ENCODE results near the gene NGLY1.

The NGLY1 gene

DNA sequence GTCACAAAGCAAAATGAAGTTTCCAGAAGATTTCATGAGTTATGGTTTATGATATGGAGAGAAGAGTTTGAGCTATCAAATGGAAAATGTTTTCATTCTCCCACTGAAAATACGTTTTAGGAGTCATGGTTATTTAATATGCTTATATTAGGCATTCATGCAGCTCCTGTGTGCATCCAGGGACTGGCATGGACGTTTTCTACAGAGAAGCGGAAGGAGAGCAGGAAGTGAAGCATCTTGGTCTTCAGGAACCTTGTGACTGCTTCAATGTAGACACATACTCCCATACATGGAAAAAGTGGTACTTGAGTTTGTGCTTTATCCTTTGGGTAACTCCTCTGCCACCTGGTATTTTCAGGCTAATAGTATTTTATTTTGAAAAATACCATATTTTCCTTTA lies 75.2 kb downstream of the NGLY1 start:
- DNase-seq (ENCODE audit: low spot score), result no peak

DNA sequence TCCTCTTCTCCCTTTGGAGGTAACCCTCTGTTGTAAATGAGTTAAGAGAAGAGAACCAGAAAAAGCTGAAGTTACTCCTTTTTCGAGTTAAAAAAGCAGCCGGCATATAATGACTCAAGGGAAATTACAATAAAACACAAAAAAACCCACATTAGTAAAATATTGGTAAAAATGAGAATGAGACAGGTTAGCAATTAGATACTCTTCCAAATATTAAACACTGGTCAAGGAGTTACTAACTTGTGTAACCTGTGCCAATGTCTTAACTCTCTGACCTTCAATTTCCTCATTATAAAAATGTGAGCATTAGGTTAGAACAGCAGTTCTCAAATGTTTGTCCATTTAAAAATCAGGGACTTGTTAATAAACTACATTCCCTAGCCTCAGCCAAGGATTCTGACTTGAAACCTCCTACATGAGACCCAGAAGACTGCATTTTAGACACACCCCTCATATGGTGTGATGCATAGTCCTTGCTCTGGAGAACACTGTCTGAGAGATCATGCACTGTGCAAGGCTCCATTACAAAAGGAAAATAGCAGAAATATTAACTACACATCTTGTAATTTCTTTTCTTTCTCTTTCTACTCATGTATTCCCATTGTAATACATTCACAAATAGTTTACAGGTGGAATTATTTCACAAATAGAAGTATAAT lies 75.8 kb downstream of the NGLY1 start:
- DNase-seq (ENCODE audit: low spot score), result no peak

DNA sequence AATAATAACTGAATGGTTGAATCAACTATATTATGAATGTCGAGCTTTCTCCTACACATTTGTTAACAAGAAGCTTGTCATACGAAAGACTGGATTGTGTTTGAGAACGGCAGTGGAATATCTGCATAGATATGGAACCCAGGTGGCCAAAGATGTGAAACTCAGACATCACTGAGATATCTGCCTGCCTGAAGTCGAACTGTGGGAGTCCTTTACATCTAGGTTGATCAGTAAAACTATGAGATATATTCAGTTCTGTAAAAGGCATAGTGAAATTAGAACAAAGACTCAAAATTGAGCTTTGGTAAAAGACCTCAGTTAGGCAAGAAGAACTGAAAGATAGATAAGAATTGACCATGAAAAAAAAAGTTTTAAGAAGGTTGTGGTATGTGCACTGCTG lies 77.0 kb downstream of the NGLY1 start:
- DNase-seq (ENCODE audit: low spot score), result no peak

DNA sequence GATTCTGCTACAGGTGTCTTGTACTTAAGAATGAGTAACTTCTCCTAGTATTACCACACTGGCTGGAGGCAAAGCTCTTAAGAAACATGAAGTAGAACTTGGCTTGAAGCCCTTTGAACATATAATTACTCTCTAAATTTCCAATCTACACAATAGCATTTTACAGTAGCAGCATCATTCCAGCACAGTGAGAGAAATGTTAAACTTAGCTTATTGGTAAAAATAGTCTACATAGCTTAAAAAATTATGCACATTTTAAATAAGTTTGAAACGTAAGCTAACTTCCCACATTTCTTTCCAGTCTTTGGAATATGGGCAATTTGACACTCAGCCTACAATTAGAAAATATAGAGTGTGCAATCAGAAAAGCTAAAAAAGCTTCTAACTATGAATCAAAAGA lies 85.7 kb downstream of the NGLY1 start:
- no peak for DNase-seq (ENCODE audit: low spot score)

DNA sequence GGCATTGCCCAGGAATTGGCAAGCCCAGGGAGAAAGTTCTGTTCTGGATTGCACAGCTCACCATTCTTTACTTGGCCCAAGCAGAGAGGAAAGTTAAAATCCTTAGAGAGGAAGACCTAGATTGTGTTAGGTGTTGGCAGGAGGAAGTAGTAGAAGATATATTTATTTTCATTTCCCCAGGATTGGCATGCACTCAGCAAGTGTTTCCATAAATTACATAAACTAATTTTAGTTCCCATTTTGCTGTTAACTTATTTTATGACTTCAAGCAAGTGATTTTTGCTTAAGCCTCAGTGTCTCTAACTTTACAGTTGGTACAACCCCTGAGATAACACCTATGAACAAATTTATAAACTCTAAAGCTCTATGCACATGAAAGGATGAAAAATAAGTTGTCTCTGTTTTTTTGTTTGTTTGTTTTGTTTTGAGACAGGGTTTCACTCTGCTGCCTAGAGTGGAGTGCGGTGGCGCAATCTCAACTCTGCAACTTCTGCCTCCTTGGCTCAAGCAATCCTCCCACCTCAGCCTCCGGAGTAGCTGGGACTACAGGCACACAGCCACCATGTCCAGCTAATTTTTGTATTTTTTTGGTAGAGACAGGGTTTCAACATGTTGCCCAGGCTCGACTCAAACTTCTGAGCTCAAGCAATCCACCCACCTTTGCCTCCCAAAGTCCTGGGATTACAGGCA lies 87.4 kb downstream of the NGLY1 start:
- no peak for DNase-seq (ENCODE audit: low spot score)

DNA sequence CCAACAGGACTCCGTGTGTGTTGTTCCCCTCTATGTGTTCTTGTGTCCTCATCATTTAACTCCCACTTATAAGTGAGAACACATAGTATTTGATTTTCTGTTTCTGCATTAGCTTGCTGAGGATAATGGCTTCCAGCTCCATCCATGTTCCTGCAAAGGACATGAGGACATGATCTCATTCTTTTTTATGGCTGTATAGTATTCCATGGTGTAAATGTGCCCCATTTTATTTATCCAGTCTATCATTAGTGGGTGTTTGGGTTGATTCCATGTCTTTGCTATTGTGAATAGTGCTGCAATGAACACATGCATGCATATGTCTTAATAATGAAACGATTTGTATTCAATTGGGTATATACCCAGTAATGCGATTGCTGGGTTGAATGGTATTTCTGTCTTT lies 90.0 kb downstream of the NGLY1 start:
- DNase-seq (ENCODE audit: low spot score), result no peak

DNA sequence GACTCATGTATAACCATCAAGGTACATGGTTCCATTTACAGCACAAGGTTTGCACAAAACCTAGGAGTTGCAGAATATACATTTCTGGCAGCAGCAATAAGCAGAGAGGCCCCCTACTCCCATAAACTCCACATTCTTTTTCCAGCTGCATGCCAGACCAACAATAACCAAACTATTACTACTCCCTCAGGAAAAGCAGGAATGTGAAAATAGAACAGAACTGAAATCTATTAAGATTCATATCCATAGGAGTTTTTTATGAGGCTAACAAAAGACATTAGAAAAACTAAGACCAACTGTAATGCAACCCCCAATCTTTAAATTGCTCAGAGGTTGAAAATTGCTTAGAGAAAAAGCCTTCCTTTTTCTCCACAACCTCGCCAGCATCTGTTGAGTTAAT lies 90.9 kb downstream of the NGLY1 start:
- no peak for DNase-seq (ENCODE audit: low spot score)

DNA sequence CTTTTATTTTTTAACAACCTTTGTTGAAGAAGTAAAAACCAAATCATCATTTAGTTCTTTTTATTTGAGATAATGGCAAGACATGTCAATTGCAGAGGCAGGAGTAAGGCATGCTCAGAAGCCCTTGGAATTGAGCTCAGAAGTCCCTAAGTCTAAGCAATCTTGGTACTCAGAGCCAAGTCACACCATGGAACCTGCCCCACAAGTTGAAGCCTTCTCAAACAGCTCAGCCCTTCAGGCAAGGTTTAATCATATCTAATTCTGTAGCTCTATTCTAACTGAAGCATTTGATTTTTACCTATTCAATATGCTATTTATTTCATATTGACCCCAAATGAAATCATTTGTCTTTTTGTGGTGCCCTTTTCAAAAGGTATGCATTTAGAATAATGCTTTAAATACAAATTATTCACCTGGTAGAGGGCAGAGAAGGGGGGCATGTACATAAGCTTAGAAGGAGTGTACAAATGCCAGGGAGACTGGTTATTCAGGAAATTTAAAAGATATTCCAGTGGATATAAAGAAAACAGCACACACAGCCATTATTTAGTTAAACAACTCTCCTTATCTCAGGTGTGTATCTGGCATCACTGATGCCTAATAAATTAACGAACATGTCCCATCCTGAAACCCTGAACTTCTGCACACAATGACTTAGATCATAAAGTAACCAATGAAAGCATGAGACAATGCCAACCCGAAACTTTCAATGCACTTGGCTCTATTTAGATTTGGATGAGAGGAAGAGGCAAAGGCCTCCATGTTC lies 92.3 kb downstream of the NGLY1 start:
- no peak for DNase-seq (ENCODE audit: low spot score)

DNA sequence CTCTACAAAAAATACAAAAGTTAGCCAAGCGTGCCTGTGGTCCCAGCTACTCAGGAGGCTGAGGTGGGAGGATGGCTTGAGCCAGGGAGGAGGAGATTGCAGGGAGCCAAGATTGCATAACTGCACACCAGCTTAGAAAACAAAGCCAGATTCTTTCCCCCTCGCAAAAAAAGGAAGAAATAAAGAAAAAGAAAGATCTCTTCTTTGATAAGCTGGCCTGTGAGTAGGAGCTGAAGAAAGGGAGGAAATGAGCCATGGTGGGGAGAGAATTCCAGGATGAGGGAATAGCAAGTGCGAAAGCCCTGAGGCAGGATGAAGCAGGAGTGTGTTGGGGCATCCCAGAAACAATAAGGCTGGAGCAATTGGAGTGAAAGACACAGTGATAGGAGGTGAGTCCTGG lies 94.0 kb downstream of the NGLY1 start:
- no peak for DNase-seq (ENCODE audit: low spot score)

DNA sequence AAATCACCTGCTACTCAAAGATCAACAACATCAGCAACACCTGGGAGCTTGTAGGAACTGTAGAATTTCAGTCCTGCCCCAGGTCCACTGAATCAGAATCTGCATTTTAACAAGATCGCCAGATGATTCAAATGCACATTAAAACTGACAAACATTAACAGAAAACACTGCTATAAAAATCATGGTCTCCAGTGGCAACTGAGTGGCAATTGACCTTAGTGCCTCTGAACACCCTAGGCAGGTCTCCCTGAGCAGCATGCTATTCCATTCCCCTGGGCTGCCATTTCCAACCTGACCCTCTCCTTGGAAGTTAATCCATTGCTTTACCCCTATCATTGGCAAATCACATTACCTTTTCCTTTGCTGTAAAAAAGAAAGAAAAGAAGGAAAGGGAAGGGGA lies 95.5 kb downstream of the NGLY1 start:
- DNase-seq (ENCODE audit: low spot score), result no peak

DNA sequence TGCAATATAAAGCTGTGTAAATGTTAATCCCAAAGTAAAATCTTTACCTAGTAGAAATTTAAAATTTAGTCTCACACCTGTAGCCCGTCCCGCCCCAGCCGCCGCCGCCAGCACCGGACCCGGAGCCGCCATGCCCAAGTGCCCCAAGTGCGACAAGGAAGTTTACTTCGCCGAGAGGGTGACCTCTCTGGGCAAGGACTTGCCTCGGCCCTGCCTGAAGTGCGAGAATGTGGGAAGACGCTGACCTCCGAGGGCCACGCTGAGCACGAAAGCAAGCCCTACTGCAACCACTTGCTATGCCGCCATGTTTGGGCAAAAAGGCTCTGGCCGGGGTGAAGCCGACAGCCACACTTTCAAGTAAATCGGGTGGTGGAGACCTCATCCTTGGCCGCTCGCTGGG lies 96.5 kb downstream of the NGLY1 start:
- DNase-seq (ENCODE audit: low spot score), result no peak

DNA sequence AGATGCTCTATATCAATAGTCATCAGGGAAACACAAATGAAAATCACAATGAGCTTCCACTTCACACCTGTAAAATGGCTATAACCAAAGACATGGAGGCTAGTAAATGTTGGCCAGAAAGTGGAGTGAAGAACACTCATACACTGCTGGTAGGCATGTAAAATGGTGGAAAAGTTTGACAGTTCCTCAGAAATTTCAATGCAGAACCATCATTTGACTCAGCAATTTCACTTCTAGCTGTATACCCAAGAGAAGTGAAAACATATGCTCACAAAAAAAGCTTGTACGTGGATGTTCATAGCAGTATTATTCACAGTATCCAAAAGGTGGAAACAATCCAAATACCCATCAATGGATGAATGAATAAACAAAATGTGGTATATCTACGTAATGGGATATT lies 99.4 kb downstream of the NGLY1 start:
- no peak for DNase-seq (ENCODE audit: low spot score)

DNA sequence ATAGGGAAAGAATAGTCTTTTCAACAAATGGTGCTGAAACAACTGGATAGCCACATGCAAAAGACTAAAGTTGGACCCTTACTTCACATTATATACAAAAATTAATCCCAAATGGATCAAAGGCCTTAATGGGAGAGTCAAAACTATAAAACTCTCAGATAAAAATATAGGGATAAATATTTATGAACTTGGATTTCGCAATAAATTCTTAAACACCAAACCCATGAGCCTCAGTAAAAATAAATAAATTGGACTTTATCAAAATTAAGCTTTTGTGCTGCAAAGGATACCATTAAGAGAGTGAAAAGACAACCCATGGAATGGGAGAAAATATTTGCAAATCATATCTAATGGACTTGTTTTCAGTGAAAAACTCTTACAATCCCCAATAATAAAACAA lies 99.8 kb downstream of the NGLY1 start:
- DNase-seq (ENCODE audit: low spot score), result no peak

DNA sequence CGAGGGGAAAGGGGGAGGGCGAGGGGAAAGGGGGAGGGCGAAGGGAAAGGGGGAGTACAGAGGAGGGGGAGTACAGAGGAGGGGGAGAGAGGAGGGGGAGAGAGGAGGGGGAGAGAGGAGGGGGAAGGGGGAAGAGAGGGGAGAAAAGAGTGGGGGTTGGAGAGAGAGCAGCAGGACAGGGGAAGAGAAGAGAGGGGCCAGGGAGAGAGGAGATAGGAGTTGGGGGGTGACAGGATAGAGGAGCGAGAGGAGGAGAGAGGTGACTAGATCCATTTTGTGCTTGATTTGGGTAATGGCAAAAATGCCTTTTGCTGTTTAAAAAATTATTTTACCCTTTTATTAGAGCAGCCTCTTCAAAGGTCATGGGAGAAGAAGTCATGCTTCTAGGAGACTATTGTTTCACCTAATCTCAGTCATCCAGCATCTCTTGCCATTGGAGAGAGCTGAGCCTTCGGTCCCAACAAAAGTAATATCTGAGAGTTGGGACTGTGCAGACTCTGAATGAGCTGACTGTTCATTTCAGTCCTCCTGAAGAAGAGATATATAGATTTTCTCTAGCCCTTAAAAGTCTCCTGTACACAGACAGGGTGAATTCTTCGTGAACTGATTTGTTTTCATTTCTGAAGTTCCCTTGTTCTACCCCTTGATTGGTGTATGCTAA lies 103.5 kb downstream of the NGLY1 start:
- DNase-seq (ENCODE audit: low spot score), result no peak

DNA sequence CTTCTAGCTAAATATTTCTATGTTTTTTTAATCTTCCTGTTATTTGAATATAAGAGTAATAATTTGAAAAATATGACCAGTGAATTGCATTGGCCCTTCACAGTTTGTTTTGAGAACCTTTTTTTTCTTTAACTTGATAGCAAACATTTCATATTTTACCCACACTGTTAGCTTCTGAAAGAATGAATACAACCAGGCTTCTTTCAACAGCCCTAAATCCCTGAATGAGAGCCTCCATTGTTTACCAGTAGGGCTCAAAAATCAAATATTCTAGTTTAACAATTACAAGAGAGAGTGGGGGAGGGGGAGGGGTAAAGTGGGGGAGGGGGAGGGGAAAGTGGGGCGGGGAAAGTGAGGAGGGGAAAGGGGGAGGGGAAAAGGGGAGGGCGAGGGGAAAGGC lies 104.1 kb downstream of the NGLY1 start:
- DNase-seq (ENCODE audit: low spot score), result no peak

DNA sequence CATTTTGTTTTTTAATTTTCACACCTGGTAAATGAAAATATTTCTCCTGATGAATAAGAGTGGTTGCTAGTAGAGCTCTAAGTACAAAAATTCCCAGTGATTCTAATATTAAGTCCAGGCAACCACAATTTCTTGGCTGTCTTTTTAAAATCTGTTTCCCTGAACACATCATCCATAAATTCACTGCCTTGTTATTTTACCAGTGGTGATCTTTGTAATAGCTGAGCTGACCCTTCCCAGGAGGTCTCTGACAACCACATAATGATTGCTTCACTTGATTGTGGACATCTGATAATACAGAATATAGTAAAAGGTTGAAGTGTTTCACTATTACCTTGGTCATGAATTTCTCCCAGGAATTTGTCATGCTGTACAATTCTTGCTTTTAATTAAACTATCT lies 104.7 kb downstream of the NGLY1 start:
- no peak for DNase-seq (ENCODE audit: low spot score)

DNA sequence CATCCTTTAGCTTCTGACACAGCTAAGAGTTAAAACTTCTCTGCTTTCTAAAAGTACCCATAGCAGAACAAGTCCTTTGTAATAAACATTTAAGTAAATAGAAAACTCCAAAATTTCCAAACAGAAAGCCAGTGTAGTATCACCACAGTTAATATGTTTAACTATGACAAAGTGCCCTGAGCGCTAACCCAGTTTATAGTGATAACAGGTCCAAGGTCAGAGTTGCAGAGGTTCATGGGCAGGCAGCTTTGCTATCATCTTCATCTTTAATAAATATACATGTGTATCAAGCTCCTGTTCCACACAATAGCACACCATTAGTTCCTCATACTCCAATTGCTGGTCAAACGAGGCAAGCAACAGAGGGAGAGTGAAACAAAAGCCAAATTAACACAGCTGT lies 106.1 kb downstream of the NGLY1 start:
- DNase-seq (ENCODE audit: low spot score), result no peak

DNA sequence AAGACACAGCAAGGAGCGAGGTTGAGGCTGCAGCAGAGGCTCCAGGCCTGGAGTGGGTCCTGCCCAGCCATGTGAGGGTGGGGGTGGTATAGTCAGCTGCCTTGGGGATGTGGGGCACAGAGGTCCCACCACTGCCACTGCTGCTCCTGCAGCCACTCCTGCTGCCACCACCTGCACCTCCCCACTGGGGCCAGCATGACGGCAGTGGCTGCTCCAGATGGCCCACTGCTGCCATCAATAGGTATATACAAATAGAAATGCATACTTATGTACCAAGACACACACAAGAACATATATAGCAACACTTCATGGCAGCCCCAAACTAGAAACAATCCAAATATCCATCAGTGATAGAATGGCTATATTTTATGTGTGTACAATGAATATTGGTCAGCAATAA lies 108.6 kb downstream of the NGLY1 start:
- no peak for DNase-seq (ENCODE audit: low spot score)

DNA sequence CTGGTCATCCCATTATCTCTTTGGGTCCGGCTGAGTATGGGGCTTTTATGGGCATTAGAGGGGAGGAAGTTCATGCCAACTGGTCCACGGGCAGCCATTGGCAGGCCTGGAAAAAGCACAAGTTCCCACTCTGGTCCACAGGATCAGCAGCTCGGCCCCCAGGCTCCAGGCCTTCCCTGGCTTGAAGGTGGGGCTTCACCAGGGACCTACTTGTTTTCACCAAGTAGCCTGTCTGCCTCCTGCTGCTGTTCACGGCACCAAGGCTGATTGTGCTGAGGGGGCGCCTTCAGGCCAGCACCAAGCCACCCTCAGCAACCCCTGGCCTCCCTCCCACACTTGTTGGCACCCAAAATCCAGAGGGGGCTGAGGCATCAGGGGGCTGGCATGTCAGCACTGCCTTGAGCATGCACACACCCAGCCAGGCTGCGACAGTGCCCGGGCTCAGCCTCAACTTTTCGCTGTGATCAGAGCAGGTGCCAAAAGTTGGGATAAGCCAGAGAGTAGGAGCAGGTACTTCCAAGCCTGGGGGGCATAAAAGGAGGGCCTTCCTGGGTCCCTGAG lies 109.4 kb downstream of the NGLY1 start:
- no peak for DNase-seq (ENCODE audit: low spot score)
